Esophagus mucosa (tissue), 1 donor: Measurements from ENCODE around the gene BANP. TPM values are rescaled to one million over a fixed set of nuclear protein-coding genes. Genes with fewer than 3 reads are reported as not detected.
"Not testable (repeated sequence)": the region's sequence is repeated elsewhere in the genome, so short reads cannot be mapped to it uniquely, and the experiment has no call there.

Experiments used
- ATAC-seq: fragments of 200-7000 bp; cut with Tn5 transposase; one replicate; pipeline ENCODE4 v1.9.1; 2020
- total RNA-seq: library from RNA; stranded (reverse); gene quantifications from one replicate; pipeline ENCODE4 v1.2.4, GENCODE V29; 2023
- donor health status: DM: yes; HTN: yes; CAD: no.

Gene BANP
- total RNA-seq, 1 donor from 2014 or later, result 9.6 TPM

GRCh38 chr16:87926246-87927194, 24.7 kb upstream of the BANP start:
- ATAC-seq, result no peak

GRCh38 chr16:87927195-87927562, 24.1 kb upstream of the BANP start:
- no peak for ATAC-seq

- no peak for ATAC-seq
These were observed 21.2 kb upstream of the BANP start for GRCh38 chr16:87929986-87930385.

- ATAC-seq, result no peak
These were observed 20.8 kb upstream of the BANP start for GRCh38 chr16:87930456-87930855.

- ATAC-seq, result no peak
These were observed 19.7 kb upstream of the BANP start for GRCh38 chr16:87931504-87931903.

- ATAC-seq, result not testable (repeated sequence)
These were observed 18.6 kb upstream of the BANP start for GRCh38 chr16:87932475-87933139.

- no peak for ATAC-seq
These were observed 18.1 kb upstream of the BANP start for GRCh38 chr16:87933140-87933495.

GRCh38 chr16:87934752-87935425, 16.3 kb upstream of the BANP start:
- not testable (repeated sequence) for ATAC-seq

GRCh38 chr16:87936016-87936374, 15.2 kb upstream of the BANP start:
- ATAC-seq, result not testable (repeated sequence)

GRCh38 chr16:87936375-87937230, 14.6 kb upstream of the BANP start, which contains the start of gene CA5A:
TSS of gene CA5A (minus strand) at chr16:87936529. CDS start at chr16:87936450, 79 bp downstream.
- no peak for ATAC-seq

- not testable (repeated sequence) for ATAC-seq
These were observed 14.0 kb upstream of the BANP start for GRCh38 chr16:87937231-87937542.

GRCh38 chr16:87938412-87938949, 12.8 kb upstream of the BANP start:
- ATAC-seq, result no peak

GRCh38 chr16:87939562-87940423, 11.4 kb upstream of the BANP start:
- ATAC-seq, result no peak

GRCh38 chr16:87942680-87943079, 8.6 kb upstream of the BANP start:
- no peak for ATAC-seq

- ATAC-seq, result peak; percentile 78
These were observed 5.7 kb upstream of the BANP start for GRCh38 chr16:87945351-87946042.

GRCh38 chr16:87946596-87947347, 4.5 kb upstream of the BANP start:
- no peak for ATAC-seq

GRCh38 chr16:87947356-87948118, 3.7 kb upstream of the BANP start:
- ATAC-seq, result no peak

- no peak for ATAC-seq
These were observed 3.1 kb upstream of the BANP start for GRCh38 chr16:87948119-87948545.

- no peak for ATAC-seq
These were observed 2.5 kb upstream of the BANP start for GRCh38 chr16:87948735-87949070.
